ENCODE measurements around the gene FBRSL1.

FBRSL1 gene

GRCh38 chr12:132465269-132466190, 24.4 kb upstream of the FBRSL1 start:
- Histone ChIP-seq H3K27ac (replicated peaks) (no peak overlapping the region), H3K27me3 (ENCODE audit: insufficient read depth, poor library complexity, severe bottlenecking) (no peaks in the 10 kb centered on the region), H3K4me3 (replicated peaks; ENCODE audit: insufficient read depth, low read length) (no peak overlapping the region)
- TF ChIP-seq REST (IDR thresholded peaks at IDR 0.05; ENCODE audit: insufficient replicate concordance, low read depth) (no peak), SPI1 (IDR thresholded peaks at IDR 0.05; ENCODE audit: borderline replicate concordance, low read depth) (no peak), GABPA (IDR thresholded peaks at IDR 0.05; ENCODE audit: low read depth) (no peak), CTCF (IDR thresholded peaks at IDR 0.05; ENCODE audit: insufficient read depth, low read length) (no peak), POLR2AphosphoS5 (IDR thresholded peaks at IDR 0.05; ENCODE audit: low read depth) (no peak)
- no peak for DNase-seq (ENCODE audit: low read depth in 1 of 2, low spot score in 1 of 2)

- TF ChIP-seq POLR2AphosphoS5 (IDR thresholded peaks at IDR 0.05; ENCODE audit: low read depth), result no peak
- TF ChIP-seq GABPA (IDR thresholded peaks at IDR 0.05; ENCODE audit: low read depth), result no peak
- no peak for TF ChIP-seq CTCF (IDR thresholded peaks at IDR 0.05; ENCODE audit: insufficient read depth, low read length)
- no peak for TF ChIP-seq REST (IDR thresholded peaks at IDR 0.05; ENCODE audit: insufficient replicate concordance, low read depth)
- no peak for TF ChIP-seq SPI1 (IDR thresholded peaks at IDR 0.05; ENCODE audit: borderline replicate concordance, low read depth)
- Histone ChIP-seq H3K27ac (replicated peaks) (no peak overlapping the region), H3K27me3 (ENCODE audit: insufficient read depth, poor library complexity, severe bottlenecking) (no peaks in the 10 kb centered on the region), H3K4me3 (replicated peaks; ENCODE audit: insufficient read depth, low read length) (no peak overlapping the region)
- DNase-seq (ENCODE audit: low read depth in 1 of 2, low spot score in 1 of 2), result no peak
Measured at GRCh38 chr12:132466241-132467201, 23.4 kb upstream of the FBRSL1 start.

GRCh38 chr12:132467511-132467910, 22.4 kb upstream of the FBRSL1 start:
- H3K27ac ChIP-seq (replicated peaks), result no peak overlapping the region
- H3K27me3 ChIP-seq (ENCODE audit: insufficient read depth, poor library complexity, severe bottlenecking), result no peaks in the 10 kb centered on the region
- no peak for TF ChIP-seq REST (IDR thresholded peaks at IDR 0.05; ENCODE audit: insufficient replicate concordance, low read depth)
- no peak for TF ChIP-seq SPI1 (IDR thresholded peaks at IDR 0.05; ENCODE audit: borderline replicate concordance, low read depth)
- no peak for TF ChIP-seq POLR2AphosphoS5 (IDR thresholded peaks at IDR 0.05; ENCODE audit: low read depth)
- no peak for TF ChIP-seq CTCF (IDR thresholded peaks at IDR 0.05; ENCODE audit: insufficient read depth, low read length)
- TF ChIP-seq GABPA (IDR thresholded peaks at IDR 0.05; ENCODE audit: low read depth), result no peak
- H3K4me3 ChIP-seq (replicated peaks; ENCODE audit: insufficient read depth, low read length), result no peak overlapping the region
- DNase-seq (ENCODE audit: low read depth in 1 of 2, low spot score in 1 of 2), result no peak

All from HL-60 (cell line).